EL (cell line): ENCODE results near the gene CIROP.

ENCODE experiments used
- DNase-seq: peaks from one replicate; pipeline ENCODE4 v3.0.0-alpha.2; 2016

Gene CIROP

DNA sequence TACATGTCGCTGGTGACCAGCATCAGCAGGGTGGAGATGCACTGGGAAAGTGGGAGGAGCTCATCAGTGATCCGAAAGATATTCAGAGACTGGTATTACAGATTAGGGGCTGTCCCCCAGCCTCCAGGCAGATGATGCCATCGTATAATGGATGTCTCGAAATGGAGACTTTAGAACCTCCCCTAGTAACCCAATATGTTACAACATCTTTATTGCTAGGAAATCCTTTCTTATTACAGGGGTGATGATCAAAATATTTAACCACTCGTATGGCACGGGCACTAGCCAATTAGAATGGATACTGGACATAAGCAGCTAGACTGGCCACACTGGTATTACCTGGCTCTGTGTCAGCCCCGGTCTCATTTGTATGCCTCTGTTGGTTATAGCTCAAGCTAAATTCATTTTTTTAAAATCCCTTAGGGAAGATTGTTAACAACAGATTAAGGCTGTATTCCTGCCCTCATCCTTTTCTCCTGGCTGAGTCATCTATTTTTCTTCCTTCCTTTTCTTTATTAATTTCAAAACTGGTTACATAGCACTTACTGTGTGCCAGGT is 25.0 kb upstream of the CIROP start:
- no peak for DNase-seq

DNA sequence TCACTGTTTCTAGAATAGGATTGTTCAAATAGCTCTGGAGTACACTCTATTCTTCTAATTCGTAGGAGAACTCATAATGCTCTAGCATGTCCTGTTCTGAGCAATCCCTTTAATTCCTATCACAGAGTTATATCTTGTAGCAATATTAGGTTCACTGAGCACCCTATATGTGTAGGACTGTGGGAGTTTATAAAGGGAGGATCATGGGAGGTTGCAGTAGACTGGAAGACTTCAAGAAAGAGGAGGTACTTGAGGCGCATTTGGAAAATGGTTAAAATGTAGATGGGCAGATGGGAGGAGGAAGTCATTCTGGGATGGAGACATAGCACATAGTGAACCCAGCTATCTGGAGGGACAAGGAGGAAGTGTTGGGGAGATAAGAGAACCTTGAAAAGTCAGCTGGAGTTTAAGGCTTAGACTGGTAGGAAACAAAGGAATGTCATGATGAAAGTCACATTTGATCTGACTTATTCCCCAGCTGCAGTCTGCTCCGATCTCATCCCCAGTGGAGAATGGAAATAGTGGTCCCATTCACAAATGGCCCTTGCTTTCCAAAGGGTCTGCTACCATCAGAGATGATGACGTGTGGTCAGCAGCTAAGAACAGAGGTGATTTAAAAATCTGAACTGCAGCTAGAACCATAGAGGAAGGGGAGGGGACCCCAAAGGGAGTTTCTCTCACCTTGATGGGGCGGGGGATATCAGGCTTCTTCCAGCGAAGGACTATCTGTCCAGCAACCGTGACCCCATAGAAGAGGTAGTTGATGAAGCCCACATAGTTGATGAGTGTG is 24.4 kb upstream of the CIROP start:
- DNase-seq, result no peak

DNA sequence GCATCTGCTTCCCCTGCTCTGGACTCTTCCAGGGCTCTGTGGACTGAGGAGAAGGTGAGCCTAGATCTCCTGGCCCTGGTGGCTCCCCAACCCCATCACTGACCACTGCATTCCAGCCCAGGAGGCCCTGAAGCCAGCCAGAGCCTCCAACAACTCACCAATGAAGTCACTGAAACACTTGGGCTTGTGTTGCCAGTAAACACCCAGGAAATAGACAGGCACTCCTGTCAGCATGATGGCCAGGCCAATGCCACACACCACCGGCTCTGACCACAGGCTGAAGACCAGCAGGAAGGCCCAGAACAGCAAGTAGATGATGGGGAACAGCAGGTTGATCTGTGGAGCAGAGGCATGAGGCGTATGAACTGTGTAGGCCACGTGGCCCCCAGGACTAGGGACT is 23.1 kb upstream of the CIROP start:
- DNase-seq, result no peak

DNA sequence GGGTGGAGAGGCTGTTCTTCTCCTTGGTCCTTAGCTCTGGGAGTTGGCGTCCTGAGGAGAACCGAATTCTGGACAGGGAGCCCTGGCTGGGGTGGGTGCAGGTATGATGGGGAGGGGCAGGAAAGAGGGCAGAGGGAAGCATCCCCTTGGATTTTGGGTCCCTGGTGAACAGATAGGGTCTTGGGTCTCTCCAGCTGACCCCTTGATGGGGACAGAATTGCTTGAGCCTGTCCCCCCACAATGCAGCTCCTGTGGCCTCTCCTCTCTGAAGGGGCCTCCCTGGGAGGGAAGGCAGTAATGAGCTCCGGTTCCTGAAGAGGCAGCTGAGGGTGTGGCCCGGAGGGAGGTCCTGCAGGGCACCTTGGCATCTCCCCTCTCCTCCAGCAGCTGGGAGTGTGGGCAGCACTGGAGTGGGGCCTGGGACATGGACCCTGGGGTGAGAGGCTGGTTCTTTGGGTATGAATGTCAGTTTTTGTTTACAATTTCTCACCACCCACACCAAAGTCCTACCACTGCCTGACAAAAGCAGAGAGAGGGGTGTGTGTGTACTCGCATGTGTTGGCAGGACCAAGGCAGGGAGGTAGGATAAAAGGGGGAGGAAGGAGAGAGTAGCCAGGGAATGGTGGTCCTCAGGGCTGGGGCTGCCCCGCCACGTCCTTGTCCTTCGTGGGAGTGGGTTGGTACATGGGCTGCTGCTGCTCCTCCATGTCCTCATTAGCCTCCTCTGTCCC is 21.9 kb upstream of the CIROP start:
- DNase-seq, result no peak

DNA sequence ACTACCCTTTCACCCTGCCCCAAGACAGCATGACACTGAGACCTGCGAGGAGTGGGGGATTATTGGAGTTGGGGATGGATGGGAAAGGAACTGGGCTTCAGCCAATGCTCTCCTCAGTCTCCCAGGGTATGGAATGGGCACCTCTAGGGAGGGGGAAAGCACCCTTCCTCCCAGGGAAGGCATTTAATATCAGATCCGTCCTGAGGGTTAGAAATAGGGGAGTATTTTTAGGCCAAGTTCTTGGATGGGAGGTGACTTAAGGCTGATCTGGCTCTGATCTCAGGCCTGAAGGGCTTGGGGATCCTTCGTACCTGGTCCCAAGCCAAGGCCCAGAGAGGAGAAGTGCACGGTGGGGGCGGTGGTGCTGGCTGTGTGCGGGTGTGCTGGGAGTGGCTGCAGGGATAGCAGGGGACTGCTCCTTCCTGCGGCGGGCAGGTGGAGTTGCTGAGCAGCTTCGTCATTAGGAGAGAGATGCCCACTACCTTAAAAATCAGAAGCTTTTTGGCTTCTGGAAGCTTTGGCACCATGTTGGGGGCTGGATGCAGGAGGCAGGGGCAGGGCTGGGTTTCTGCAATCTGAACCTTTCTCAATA is 21.2 kb upstream of the CIROP start:
- DNase-seq, result no peak

DNA sequence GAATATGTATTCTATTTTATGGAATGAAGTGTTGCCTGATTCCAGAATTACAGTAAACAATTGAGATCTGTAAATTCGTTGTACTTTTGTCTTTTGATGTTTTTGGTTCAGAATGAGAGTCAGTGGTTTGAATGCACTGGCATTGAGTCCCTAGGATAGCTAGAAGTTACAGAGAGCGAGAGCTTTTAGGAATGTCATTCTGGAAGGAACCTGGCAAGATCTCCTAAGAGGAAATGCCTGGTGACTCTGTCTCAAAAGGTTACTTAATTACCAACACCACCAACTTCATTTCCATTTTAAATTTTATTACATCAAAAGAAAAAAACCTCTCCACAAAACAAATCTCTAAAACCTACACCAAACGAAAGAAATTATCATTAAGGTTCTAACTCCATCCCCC is 20.2 kb upstream of the CIROP start:
- DNase-seq, result no peak

DNA sequence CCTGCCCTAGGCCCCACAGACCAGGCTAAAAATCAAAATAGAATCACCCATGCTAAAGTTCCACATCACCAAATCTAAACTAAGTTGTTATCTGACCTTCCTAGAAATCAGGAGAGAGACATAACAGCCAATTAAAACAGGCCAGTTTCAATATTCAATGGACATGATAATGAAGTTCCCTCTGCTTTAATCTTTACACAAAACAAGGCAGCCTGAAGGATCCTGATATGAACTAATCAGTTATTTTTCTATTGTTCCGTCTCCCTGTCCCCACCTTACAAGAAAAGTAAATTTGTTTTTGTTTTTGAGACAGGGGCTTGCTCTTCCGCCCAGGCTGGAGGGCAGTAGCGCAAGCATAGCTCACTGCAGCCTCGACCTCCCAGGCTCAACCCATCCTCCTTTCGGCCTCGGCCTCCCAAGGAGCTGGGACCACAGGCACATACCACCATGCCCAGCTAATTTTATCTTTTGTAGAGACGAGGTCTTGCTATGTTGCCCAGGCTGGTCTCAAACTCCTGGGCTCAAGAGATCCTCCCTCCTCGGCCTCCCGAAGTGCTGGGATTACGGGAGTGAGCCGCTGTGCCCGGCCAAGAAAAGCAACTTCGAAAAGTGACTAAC is 19.7 kb upstream of the CIROP start:
- DNase-seq, result no peak

DNA sequence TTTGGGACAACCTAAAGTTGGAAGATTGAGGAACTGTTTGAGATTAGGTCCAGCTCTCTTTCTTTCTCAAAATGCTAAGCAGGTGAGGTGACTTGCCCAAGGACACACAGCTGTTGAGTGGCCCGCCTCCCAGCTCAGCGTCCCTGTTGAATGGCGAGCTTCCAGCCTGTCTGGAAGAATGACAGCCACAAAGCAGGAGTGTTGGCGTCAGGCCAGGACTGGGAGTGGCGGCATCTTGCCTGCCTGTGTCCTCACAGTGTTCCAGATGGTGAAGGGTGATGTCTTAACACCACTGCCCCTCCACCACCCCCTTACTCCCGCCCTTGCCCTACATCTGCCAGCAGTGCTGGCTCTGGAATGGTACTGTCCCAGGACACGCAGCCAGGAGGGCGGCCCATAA is 18.6 kb upstream of the CIROP start:
- DNase-seq, result no peak

DNA sequence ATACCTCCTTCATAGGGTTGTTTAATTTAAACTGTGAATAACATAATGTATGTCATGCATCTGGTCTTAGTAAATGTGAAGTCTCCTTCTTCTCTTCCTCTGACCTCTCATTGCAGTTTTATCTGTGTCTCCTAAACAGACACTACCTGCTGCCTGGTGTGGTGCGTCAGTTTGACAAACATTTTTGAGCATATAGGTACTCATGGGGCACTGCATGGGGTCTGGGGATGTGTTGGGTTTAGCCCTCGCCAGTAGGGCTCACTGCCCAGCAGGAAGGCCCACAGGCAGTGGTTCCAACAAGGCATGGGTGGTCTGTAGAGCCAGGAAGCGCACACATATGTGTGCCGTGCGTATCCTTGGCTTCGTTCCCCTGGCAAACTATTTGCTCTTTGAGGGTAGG is 17.3 kb upstream of the CIROP start:
- DNase-seq, result no peak

DNA sequence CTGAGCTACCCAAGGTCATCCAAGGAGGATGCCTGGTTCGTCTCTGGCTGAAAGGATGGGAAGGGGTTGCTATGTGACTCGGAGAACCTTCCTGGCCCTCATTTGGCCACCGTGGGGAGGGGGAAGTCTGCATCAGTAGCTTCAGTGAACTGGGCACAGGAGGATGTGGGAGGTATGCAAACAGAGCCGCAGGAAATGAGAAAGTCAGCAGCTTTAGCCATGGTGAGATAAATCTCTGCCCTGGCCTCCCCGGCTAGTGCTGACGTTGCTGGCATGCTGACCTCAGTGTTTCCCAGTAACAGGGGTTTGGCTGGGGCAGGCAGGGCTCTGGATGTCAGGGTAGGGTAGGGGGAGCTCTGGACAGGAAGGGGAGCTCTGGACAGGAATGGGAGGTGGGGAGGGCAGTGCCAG is 16.6 kb upstream of the CIROP start:
- DNase-seq, result peak; percentile 50

DNA sequence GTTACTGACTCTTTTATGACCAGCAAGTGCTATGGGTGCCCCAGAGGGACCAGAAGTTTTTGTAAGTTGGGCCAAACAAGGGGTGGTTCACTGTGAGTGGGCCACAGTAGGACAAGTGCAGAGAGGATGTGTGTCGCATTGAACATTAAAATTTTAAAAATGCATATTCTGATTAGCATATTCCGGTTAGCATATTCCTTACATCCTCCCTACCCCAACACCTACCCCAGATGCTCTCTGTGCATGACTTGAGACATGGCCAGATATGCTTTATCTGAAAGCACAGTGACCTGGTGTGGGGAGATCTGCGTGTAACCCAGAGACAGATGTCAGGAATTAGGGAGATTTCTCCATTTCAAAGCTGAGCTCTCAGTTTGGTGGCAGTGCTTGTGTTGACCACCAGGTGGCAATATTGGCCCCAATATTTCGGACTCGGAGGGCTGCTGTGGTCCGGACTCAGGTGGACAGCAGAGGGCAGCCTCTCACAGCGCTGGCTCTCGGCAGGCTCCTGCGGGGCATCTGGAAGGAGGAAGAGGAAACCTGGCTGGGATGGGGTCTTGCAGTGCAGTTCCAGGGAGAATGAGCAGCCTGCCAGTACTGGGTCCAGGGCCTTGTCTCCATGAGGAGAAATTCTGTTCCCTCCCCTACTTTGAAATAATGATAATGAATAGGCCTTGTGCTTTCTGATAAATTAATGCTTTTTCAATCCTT is 15.9 kb upstream of the CIROP start:
- peak; percentile 87 for DNase-seq

DNA sequence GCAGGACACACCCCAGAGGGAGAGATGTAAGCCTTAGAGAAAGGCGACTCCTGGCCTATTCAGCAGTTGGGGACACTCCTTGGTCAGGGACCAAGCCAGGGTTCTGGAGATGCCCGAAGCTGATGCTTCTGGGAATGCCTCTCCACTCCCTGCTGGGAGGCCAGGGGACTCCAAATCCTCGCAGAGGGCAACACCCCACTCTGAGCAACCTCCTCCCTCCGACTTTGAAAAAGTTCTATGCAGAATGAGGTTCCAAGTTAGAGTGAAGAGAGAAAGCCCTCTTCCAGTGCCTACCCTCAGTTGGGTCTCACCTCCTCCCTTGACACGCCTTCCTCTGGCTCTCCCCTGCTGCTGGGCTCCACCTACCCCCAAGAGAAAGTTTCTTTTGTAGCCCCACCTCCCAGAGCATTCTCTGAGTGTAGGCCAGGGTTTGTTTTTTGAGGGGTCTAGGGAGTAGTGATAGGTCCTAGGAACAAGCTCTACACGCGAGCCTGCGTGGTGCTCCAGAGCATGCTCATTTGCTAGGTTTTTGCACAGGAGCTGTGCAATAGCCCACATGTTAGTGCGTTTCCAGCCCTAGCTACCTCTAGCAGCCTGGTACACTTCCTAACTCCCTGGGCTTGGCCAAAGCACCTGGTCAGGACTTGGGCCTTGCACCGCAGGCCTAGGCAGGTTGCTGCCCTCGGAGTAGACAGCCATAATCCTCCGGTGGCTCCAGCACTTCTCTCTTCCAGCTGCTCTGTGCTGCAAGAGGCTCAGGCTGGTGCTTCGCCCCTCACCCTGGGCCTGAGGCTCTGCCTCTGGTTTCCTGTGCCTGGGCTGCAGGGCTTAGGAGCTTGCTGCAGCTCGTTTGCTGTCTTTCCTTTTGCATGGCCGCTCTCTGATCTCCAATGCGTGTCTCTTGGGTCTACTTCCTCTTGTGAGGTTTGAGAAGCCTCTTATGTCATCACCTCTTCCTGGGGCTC is 14.9 kb upstream of the CIROP start:
- no peak for DNase-seq

DNA sequence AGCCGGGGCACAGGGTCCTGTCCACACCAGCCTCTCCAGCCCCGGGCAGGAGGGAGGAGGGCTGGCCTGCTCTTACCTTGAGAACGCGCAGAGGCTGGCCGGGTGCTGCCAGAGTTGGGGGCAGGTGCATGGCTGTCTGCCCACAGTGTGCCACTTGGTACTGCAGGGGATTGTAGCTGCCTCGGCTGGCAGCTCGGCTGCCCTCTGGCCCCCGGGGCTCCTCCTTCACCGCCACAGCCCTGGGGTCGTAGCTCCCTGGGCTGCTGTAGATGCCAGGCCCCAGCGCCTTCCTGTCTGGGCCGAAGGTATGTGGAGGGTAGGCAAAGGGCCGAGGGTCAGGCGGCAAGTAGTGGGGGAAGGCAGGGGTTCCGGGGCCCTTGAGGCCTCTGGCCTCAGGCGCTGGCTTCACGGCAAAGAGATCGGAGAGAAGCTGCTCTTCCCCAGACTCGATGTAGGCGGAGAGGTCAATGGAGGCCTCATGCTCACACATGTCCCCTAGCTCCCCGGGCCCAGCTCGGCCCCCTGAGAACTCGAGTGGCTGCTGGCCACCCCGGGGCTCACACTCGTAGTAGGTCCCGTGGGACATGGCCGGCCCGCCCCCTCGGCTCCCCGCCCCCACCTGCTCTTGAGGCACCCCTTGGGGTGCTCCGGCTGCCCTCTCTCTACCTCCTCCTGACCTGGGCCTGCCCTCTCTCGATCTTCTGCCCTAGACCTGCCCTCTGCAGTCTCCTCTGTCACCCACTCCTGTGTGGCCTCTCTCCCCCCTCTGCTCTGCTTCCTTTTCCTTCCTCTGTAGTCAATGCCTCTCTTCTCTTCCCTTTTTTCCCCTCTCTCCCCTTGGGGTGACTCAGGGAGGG is 13.9 kb upstream of the CIROP start, which contains the start of gene CEBPE:
Gene CEBPE, minus strand, starts transcription at position 750 of the 857 bp plus-strand sequence. Its CDS starts 164 bp downstream, at position 586.
- no peak for DNase-seq

DNA sequence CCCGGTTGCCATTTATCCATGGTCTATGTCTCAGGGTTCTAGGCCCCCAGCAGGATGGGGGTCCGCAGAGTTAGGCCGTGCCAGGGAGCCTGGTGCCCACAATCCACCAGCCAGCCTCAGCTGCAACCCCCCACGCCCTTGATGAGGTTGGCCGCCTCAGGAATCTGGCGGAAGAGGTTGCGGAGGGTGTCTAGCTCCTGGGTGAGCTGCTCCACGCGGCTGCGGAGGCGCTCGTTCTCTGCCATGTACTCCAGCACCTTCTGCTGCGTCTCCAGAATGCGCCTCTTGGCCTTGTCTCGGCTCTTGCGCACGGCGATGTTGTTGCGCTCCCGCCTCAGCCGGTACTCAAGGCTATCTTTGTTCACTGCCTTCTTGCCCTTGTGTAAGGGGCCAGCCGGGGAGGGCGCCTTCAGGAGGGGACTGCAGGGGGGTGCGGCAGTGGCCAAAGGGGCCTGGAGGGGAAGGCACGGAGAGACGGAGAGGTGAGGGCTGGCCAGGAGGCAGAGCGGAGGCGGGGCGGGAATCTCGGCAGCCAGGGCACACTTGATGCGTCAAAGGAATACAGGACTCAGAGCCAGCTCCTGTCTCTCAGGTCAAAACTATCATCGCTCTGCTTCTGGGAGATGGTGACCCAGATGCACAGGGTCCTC is 12.7 kb upstream of the CIROP start:
- DNase-seq, result no peak

DNA sequence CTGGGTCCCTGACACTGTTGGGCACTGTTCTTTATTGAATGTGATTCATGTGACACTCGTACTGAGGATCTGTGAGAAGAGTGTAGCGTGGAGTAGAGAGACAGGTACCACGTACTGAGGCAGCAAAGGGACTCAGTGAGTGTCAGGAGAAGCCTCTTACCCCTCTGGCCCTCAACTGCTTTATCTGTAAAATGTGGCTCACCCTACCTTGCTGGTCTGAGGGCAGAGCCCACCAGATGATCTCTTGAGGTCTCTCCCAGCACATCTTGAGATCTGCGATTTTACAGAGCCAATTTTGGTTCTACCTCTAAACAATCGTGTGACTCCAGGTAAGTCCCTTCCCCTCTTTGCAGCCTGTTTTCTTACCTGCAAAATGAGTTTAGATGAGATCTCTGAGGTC is 11.1 kb upstream of the CIROP start:
- DNase-seq, result no peak

DNA sequence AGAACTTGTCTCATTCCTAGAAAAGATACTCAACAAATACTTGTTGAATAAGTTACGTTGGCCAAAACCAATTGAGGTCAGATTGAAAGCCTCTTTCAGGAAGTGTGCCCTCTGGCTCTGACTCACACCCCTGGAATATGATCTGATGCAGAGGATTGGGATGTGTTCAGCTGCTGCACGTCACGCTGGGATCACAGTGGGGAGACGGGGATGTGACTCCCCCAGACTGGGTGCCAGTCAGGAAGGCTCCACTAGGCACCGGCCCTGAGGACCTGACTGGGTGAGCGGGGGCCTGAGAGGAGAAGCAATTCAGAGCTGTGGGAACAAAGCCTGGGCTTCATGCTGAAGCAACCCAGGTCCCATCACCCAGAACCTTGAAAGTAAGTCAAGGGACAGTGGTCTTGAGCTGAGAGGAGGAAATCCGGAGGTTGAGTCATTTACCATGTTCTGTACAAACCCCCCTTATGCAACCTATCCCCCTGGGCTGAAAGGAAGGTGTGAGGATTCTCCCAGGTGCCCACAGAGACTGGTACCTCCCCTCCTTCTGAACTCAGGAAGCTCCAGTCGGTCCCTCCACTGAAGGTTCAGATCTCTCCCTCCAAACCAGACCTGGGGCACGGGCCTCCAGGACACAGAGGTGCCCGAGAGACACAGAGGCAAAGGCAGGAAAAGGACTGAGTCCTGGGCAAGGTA is 10.4 kb upstream of the CIROP start:
- DNase-seq, result peak; percentile 99

DNA sequence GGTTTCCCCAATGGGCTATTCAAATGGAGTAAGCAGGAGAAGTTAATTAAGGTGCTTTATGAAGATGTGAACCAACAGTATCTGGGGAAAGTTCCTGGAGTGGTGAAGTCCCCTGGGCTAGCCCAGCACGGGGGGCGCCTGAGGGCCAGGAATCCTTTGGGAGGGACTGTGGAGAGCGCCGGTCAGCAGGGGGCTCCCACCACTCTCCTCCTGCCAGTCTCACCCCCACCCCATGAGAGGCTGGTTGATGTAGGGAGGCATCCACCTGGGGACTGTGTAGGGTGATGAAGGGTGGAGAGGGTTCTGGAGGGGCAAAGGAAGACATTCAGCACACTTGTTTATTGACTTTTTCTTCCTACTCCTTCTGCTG is 9.9 kb upstream of the CIROP start:
- DNase-seq, result no peak

DNA sequence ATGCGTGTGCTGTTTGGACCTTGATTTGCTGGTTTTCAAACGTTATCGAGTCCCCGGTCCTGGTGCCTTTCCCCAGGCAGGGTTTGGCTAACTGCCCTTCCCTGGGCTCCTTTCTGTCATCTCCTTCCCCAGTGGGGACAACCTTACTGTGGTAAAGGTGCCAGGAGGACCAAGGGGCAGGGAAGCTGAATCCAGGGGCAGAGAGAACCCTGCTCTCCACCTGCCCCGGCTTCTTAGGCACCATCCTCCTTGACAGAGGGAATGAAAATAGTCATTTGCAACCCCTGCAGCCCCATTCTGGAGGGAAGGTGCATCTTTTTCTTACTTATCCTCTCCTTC is 9.3 kb upstream of the CIROP start:
- DNase-seq, result no peak

DNA sequence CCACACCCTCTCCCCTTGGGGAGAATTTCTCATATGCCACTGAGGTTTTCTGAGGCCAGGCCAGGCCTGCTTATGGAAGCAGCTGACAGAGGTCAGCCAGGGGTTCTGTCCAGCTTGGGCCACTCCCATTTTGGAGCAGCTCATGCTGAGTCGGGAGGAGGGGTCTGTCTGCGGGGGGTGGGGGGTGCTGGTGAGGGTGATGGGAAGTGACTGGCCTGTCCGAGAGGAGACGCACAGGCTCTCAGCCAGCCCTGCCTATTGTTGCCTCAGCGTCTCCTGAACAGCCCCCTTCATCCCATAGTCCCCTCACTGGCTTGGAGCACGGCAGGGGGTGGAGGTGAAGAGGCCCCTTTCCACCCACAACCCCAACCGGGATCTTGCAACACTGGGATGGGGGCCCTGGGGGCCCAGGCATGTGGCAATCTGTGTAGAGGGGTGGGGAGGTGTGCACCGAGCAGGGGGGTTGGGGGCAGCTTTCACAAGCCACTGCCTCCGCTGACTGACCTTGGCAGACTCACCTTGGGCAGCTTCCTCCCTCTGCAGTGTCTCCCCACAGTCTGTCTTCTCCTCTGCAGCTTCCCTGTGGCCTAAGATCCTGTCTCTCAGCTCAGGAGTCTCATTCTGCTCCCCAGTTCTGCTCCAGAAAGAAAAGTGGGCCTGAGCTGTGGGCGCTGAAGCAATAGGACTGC is 8.8 kb upstream of the CIROP start:
- DNase-seq, result no peak
